ENCODE results near the gene SWT1. TPM values are rescaled to one million over a fixed set of nuclear protein-coding genes. Genes with fewer than 3 reads are reported as not detected.

Gene SWT1
- total RNA-seq = 2.1 and 2.7 TPM in 2 replicates

GRCh38 chr1:185156854-185157598 lies at the start of gene SWT1, which contains the start of gene TRMT1L:
Gene SWT1, plus strand, starts transcription at chr1:185157167. Its CDS starts 3,675 bp downstream, at chr1:185160842.
Gene TRMT1L, minus strand, starts transcription at chr1:185156953. Its CDS starts 241 bp downstream, at chr1:185156712.
- Mint-ChIP-seq H3K27me3 (ENCODE audit: low read depth) (no peaks in the 10 kb centered on the region), H3K9me3 (no peaks in the 10 kb centered on the region), H3K36me3 (ENCODE audit: low read depth) (peaks cover 8% of the 10 kb centered on the region), H3K4me3 (ENCODE audit: low read depth) (peak within 1 kb of the TSS; percentile 95), H3K27ac (peak within 1 kb of the TSS; percentile 95), H3K4me1 (ENCODE audit: low read depth) (peaks cover 52% of the 10 kb centered on the region)
- intact Hi-C loops (cut with micrococcal nuclease) = loop anchor here (1.0 to 5.0 kb wide), 14 partner anchors 13 to 1686 kb away; partner anchors contain the start of genes EDEM3, IVNS1ABP, ODR4 and TPR
- peak; percentile 98 for DNase-seq (ENCODE audit: low spot score)

- Mint-ChIP-seq H3K9me3 (peaks cover 20% of the 10 kb centered on the region), H3K4me1 (ENCODE audit: low read depth) (no peaks in the 10 kb centered on the region), H3K4me3 (ENCODE audit: low read depth) (no peak overlapping the region), H3K27ac (no peak overlapping the region), H3K36me3 (ENCODE audit: low read depth) (peaks cover 6% of the 10 kb centered on the region), H3K27me3 (ENCODE audit: low read depth) (no peaks in the 10 kb centered on the region)
- intact Hi-C loops (cut with micrococcal nuclease) = no loop called here
- no peak for DNase-seq (ENCODE audit: low spot score)
These were observed 48.6 kb upstream of the SWT1 start for GRCh38 chr1:185108321-185108720.

GRCh38 chr1:185110145-185110544 lies 46.8 kb upstream of the SWT1 start:
- H3K9me3 Mint-ChIP-seq = peaks cover 20% of the 10 kb centered on the region
- DNase-seq (ENCODE audit: low spot score) = no peak
- intact Hi-C loops (cut with micrococcal nuclease) = no loop called here
- no peak overlapping the region for H3K4me3 Mint-ChIP-seq (ENCODE audit: low read depth)
- no peaks in the 10 kb centered on the region for H3K4me1 Mint-ChIP-seq (ENCODE audit: low read depth)
- no peaks in the 10 kb centered on the region for H3K27me3 Mint-ChIP-seq (ENCODE audit: low read depth)
- peaks cover 3% of the 10 kb centered on the region for H3K36me3 Mint-ChIP-seq (ENCODE audit: low read depth)
- no peak overlapping the region for H3K27ac Mint-ChIP-seq

- Mint-ChIP-seq H3K9me3 (peaks cover 15% of the 10 kb centered on the region), H3K36me3 (ENCODE audit: low read depth) (peaks cover 6% of the 10 kb centered on the region), H3K4me3 (ENCODE audit: low read depth) (no peak overlapping the region), H3K27ac (no peak overlapping the region), H3K27me3 (ENCODE audit: low read depth) (no peaks in the 10 kb centered on the region), H3K4me1 (ENCODE audit: low read depth) (no peaks in the 10 kb centered on the region)
- DNase-seq (ENCODE audit: low spot score) = no peak
- intact Hi-C loops (cut with micrococcal nuclease) = no loop called here
These were observed 45.1 kb upstream of the SWT1 start for GRCh38 chr1:185111873-185112272.

GRCh38 chr1:185112356-185112755 lies 44.6 kb upstream of the SWT1 start:
- Mint-ChIP-seq H3K9me3 (peaks cover 15% of the 10 kb centered on the region), H3K4me3 (ENCODE audit: low read depth) (no peak overlapping the region), H3K4me1 (ENCODE audit: low read depth) (no peaks in the 10 kb centered on the region), H3K27me3 (ENCODE audit: low read depth) (no peaks in the 10 kb centered on the region), H3K36me3 (ENCODE audit: low read depth) (peaks cover 6% of the 10 kb centered on the region), H3K27ac (no peak overlapping the region)
- intact Hi-C loops (cut with micrococcal nuclease) = no loop called here
- DNase-seq (ENCODE audit: low spot score) = no peak

GRCh38 chr1:185129708-185130107 lies 27.3 kb upstream of the SWT1 start:
- no peaks in the 10 kb centered on the region for H3K27me3 Mint-ChIP-seq (ENCODE audit: low read depth)
- H3K4me3 Mint-ChIP-seq (ENCODE audit: low read depth) = no peak overlapping the region
- no peaks in the 10 kb centered on the region for H3K9me3 Mint-ChIP-seq
- no peak overlapping the region for H3K27ac Mint-ChIP-seq
- peaks cover 50% of the 10 kb centered on the region for H3K36me3 Mint-ChIP-seq (ENCODE audit: low read depth)
- no peaks in the 10 kb centered on the region for H3K4me1 Mint-ChIP-seq (ENCODE audit: low read depth)
- DNase-seq (ENCODE audit: low spot score) = no peak
- intact Hi-C loops (cut with micrococcal nuclease) = no loop called here

GRCh38 chr1:185132534-185132933 lies 24.4 kb upstream of the SWT1 start:
- no peak overlapping the region for H3K4me3 Mint-ChIP-seq (ENCODE audit: low read depth)
- H3K27ac Mint-ChIP-seq = no peak overlapping the region
- no peaks in the 10 kb centered on the region for H3K4me1 Mint-ChIP-seq (ENCODE audit: low read depth)
- H3K27me3 Mint-ChIP-seq (ENCODE audit: low read depth) = no peaks in the 10 kb centered on the region
- peaks cover 62% of the 10 kb centered on the region for H3K36me3 Mint-ChIP-seq (ENCODE audit: low read depth)
- H3K9me3 Mint-ChIP-seq = no peaks in the 10 kb centered on the region
- DNase-seq (ENCODE audit: low spot score) = no peak
- intact Hi-C loops (cut with micrococcal nuclease) = no loop called here

GRCh38 chr1:185137896-185138545 lies 18.9 kb upstream of the SWT1 start:
- H3K27ac Mint-ChIP-seq = no peak overlapping the region
- peaks cover 56% of the 10 kb centered on the region for H3K36me3 Mint-ChIP-seq (ENCODE audit: low read depth)
- no peaks in the 10 kb centered on the region for H3K4me1 Mint-ChIP-seq (ENCODE audit: low read depth)
- no peaks in the 10 kb centered on the region for H3K27me3 Mint-ChIP-seq (ENCODE audit: low read depth)
- H3K4me3 Mint-ChIP-seq (ENCODE audit: low read depth) = no peak overlapping the region
- H3K9me3 Mint-ChIP-seq = no peaks in the 10 kb centered on the region
- no peak for DNase-seq (ENCODE audit: low spot score)
- intact Hi-C loops (cut with micrococcal nuclease) = no loop called here

- Mint-ChIP-seq H3K27ac (no peak overlapping the region), H3K9me3 (no peaks in the 10 kb centered on the region), H3K4me1 (ENCODE audit: low read depth) (no peaks in the 10 kb centered on the region), H3K27me3 (ENCODE audit: low read depth) (no peaks in the 10 kb centered on the region), H3K4me3 (ENCODE audit: low read depth) (no peak overlapping the region), H3K36me3 (ENCODE audit: low read depth) (peaks cover 50% of the 10 kb centered on the region)
- intact Hi-C loops (cut with micrococcal nuclease) = no loop called here
- DNase-seq (ENCODE audit: low spot score) = no peak
These were observed 17.7 kb upstream of the SWT1 start for GRCh38 chr1:185139246-185139645.

GRCh38 chr1:185144233-185144632 lies 12.7 kb upstream of the SWT1 start:
- peaks cover 52% of the 10 kb centered on the region for H3K36me3 Mint-ChIP-seq (ENCODE audit: low read depth)
- no peak for DNase-seq (ENCODE audit: low spot score)
- intact Hi-C loops (cut with micrococcal nuclease) = no loop called here
- peaks cover 6% of the 10 kb centered on the region for H3K4me1 Mint-ChIP-seq (ENCODE audit: low read depth)
- no peaks in the 10 kb centered on the region for H3K27me3 Mint-ChIP-seq (ENCODE audit: low read depth)
- H3K4me3 Mint-ChIP-seq (ENCODE audit: low read depth) = no peak overlapping the region
- no peaks in the 10 kb centered on the region for H3K9me3 Mint-ChIP-seq
- H3K27ac Mint-ChIP-seq = no peak overlapping the region

- H3K36me3 Mint-ChIP-seq (ENCODE audit: low read depth) = peaks cover 43% of the 10 kb centered on the region
- no peak overlapping the region for H3K27ac Mint-ChIP-seq
- no peak overlapping the region for H3K4me3 Mint-ChIP-seq (ENCODE audit: low read depth)
- peaks cover 37% of the 10 kb centered on the region for H3K4me1 Mint-ChIP-seq (ENCODE audit: low read depth)
- intact Hi-C loops (cut with micrococcal nuclease) = no loop called here
- no peaks in the 10 kb centered on the region for H3K27me3 Mint-ChIP-seq (ENCODE audit: low read depth)
- no peaks in the 10 kb centered on the region for H3K9me3 Mint-ChIP-seq
- DNase-seq (ENCODE audit: low spot score) = no peak
These were observed 5.8 kb upstream of the SWT1 start for GRCh38 chr1:185151215-185151614.

- no peak overlapping the region for H3K4me3 Mint-ChIP-seq (ENCODE audit: low read depth)
- no peak overlapping the region for H3K27ac Mint-ChIP-seq
- H3K27me3 Mint-ChIP-seq (ENCODE audit: low read depth) = no peaks in the 10 kb centered on the region
- intact Hi-C loops (cut with micrococcal nuclease) = no loop called here
- H3K36me3 Mint-ChIP-seq (ENCODE audit: low read depth) = peaks cover 38% of the 10 kb centered on the region
- DNase-seq (ENCODE audit: low spot score) = no peak
- no peaks in the 10 kb centered on the region for H3K9me3 Mint-ChIP-seq
- H3K4me1 Mint-ChIP-seq (ENCODE audit: low read depth) = peaks cover 38% of the 10 kb centered on the region
These were observed 4.7 kb upstream of the SWT1 start for GRCh38 chr1:185152187-185152767.

Measured in activated T-helper 2 cell treated with anti-CD3 and anti-CD28 coated beads, Interferon-gamma antibody, Interleukin-2, Interleukin-4, amounts not matched to agents 10 μg/mL and 5 μg/mL and 100 μg/mL, durations not matched to agents 14 hours and 24 hours and 36 hours (primary cell).